Caco-2 (cell line): Measurements from ENCODE around the gene TEX14. TPM values are rescaled to one million over a fixed set of nuclear protein-coding genes. Genes with fewer than 3 reads are reported as not detected.

ENCODE experiments used
- BruUV-seq: library from RNA; stranded (reverse); fragments of 400-500 nt; replicated peaks from 2 replicates; lab custom pipeline; 2021; lab: Mats Ljungman, UMichigan
- CTCF ChIA-PET: fragments of 300-600 bp; sonication (Branson Sonifier 250); formaldehyde crosslinking; loops from one replicate; lab custom pipeline; 2022; ENCODE audit warnings: antibody characterized with exemption; lab: Charles Lee
- POLR2A ChIA-PET: fragments of 300-600 bp; sonication (Branson Sonifier 250); formaldehyde crosslinking; loops from one replicate; lab custom pipeline; 2022; ENCODE audit warnings: antibody characterized with exemption; lab: Charles Lee
- DNase-seq, 2 experiments: peaks; one replicate each; pipeline versions ENCODE4 v3.0.0 to v3.0.0-alpha.2; 2020 to 2022
- H3K27me3 ChIP-seq: replicated peaks from 2 replicates; pipeline ENCODE4 v1.6.0; 2011; ENCODE audit warnings: low read length; ENCODE audit not compliant: control insufficient read depth, insufficient read depth
- H3K36me3 ChIP-seq: 2 replicates; pipeline ENCODE4 v1.5.1; 2011; ENCODE audit warnings: low read length; ENCODE audit not compliant: control insufficient read depth, insufficient read depth
- H3K4me1 ChIP-seq: fragments of 250-450 bp; sonication (Bioruptor Pico); 2 replicates; pipeline ENCODE4 v1.5.1; 2020; ENCODE audit warnings: mild to moderate bottlenecking
- H3K4me3 ChIP-seq: 2 replicates; pipeline ENCODE4 v1.5.1; 2011; ENCODE audit warnings: low read depth, mild to moderate bottlenecking, control low read depth, low read length
- H3K9me3 ChIP-seq: fragments of 250-450 bp; sonication (Bioruptor Pico); 2 replicates; pipeline ENCODE4 v1.5.1; 2020; ENCODE audit warnings: mild to moderate bottlenecking, moderate library complexity
- H3K27ac Mint-ChIP-seq: one replicate; pipeline ENCODE4 v1.8.0; 2022; ENCODE audit warnings: mixed read lengths; ENCODE audit not compliant: unreplicated experiment
- H3K27me3 Mint-ChIP-seq: one replicate; pipeline ENCODE4 v1.8.0; 2022; ENCODE audit warnings: mixed read lengths; ENCODE audit not compliant: insufficient read depth, unreplicated experiment
- H3K36me3 Mint-ChIP-seq: one replicate; pipeline ENCODE4 v1.8.0; 2022; ENCODE audit warnings: mild to moderate bottlenecking, mixed read lengths; ENCODE audit not compliant: insufficient read depth, unreplicated experiment
- H3K4me1 Mint-ChIP-seq: one replicate; pipeline ENCODE4 v1.8.0; 2022; ENCODE audit warnings: low read depth, mixed read lengths; ENCODE audit not compliant: unreplicated experiment
- H3K4me3 Mint-ChIP-seq: one replicate; pipeline ENCODE4 v1.8.0; 2022; ENCODE audit warnings: mild to moderate bottlenecking, moderate library complexity, mixed read lengths; ENCODE audit not compliant: unreplicated experiment
- H3K9me3 Mint-ChIP-seq: one replicate; pipeline ENCODE4 v1.8.0; 2022; ENCODE audit warnings: mixed read lengths; ENCODE audit not compliant: unreplicated experiment
- CTCF ChIP-seq, 2 experiments: fragments of 200-600 bp in 1 of 2; IDR thresholded peaks; 1 replicate in 1 of 2; 2 replicates in 1 of 2; pipeline versions ENCODE4 v1.5.1 to v1.8.0; 2011 to 2022; ENCODE audit warnings: antibody characterized with exemption in 1 of 2, control low read depth in 1 of 2, inconsistent platforms in 1 of 2, low read depth in 1 of 2, low read length in 1 of 2, mild to moderate bottlenecking in 1 of 2, moderate library complexity in 1 of 2; ENCODE audit not compliant: insufficient read depth in 1 of 2, severe bottlenecking in 1 of 2, unreplicated experiment in 1 of 2
- intact Hi-C: fragments of 100-400 bp; cut with micrococcal nuclease; formaldehyde crosslinking; loops from one replicate; pipeline ENCODE4 v1.10.0; 2022; ENCODE audit not compliant: unreplicated experiment
- total RNA-seq: library from RNA; stranded (reverse); gene quantifications from 2 replicates; pipeline ENCODE4 v1.2.3, GENCODE V29; 2022

The TEX14 gene
- total RNA-seq, 1 experiment from 2014 or later: 0.54 TPM

- Histone ChIP-seq H3K36me3 (no peaks in the 10 kb centered on the region), H3K27me3 (no peaks in the 10 kb centered on the region), H3K4me3 (no peak overlapping the region), H3K9me3 (no peaks in the 10 kb centered on the region), H3K4me1 (peaks cover 3% of the 10 kb centered on the region)
- intact Hi-C loops: no loop called here
- Mint-ChIP-seq H3K36me3 (no peaks in the 10 kb centered on the region), H3K9me3 (no peaks in the 10 kb centered on the region), H3K27me3 (no peaks in the 10 kb centered on the region), H3K27ac (peak overlapping the region; percentile 74), H3K4me1 (peaks cover 30% of the 10 kb centered on the region), H3K4me3 (no peak overlapping the region)
- CTCF ChIA-PET: no interaction called here
- no peak for TF ChIP-seq CTCF (IDR thresholded peaks at IDR 0.05; ENCODE audit: insufficient read depth in 1 of 2, low read depth in 1 of 2, low read length in 1 of 2, severe bottlenecking in 1 of 2, unreplicated experiment in 1 of 2)
- POLR2A ChIA-PET: no interaction called here
- no peak for DNase-seq
- BruUV-seq: no TSS peak
Observed at GRCh38 chr17:58668598-58668935, 23.3 kb downstream of the TEX14 start.

- peak overlapping the region; percentile 42 for H3K4me3 Mint-ChIP-seq
- H3K9me3 Mint-ChIP-seq: no peaks in the 10 kb centered on the region
- H3K27me3 Mint-ChIP-seq: no peaks in the 10 kb centered on the region
- BruUV-seq: no TSS peak
- no peak for DNase-seq
- H3K4me1 Mint-ChIP-seq: peaks cover 30% of the 10 kb centered on the region
- POLR2A ChIA-PET: interaction anchor here (0.7 kb wide), 1 partner anchor 202 kb away, joined by 5 read pairs; no protein-coding TSS in a partner anchor
- CTCF ChIA-PET: no interaction called here
- Histone ChIP-seq H3K4me3 (no peak overlapping the region), H3K27me3 (no peaks in the 10 kb centered on the region), H3K9me3 (no peaks in the 10 kb centered on the region), H3K4me1 (peaks cover 3% of the 10 kb centered on the region), H3K36me3 (no peaks in the 10 kb centered on the region)
- no peaks in the 10 kb centered on the region for H3K36me3 Mint-ChIP-seq
- peak overlapping the region; percentile 74 for H3K27ac Mint-ChIP-seq
- intact Hi-C loops: no loop called here
- no peak for TF ChIP-seq CTCF (IDR thresholded peaks at IDR 0.05; ENCODE audit: insufficient read depth in 1 of 2, low read depth in 1 of 2, low read length in 1 of 2, severe bottlenecking in 1 of 2, unreplicated experiment in 1 of 2)
Observed at GRCh38 chr17:58667934-58668597, 23.8 kb downstream of the TEX14 start.

GRCh38 chr17:58666858-58667267 is 25.0 kb downstream of the TEX14 start:
- TF ChIP-seq CTCF (IDR thresholded peaks at IDR 0.05; ENCODE audit: insufficient read depth in 1 of 2, low read depth in 1 of 2, low read length in 1 of 2, severe bottlenecking in 1 of 2, unreplicated experiment in 1 of 2): no peak
- Mint-ChIP-seq H3K4me1 (peaks cover 30% of the 10 kb centered on the region), H3K27me3 (no peaks in the 10 kb centered on the region), H3K9me3 (no peaks in the 10 kb centered on the region), H3K4me3 (peak overlapping the region; percentile 59), H3K27ac (peak overlapping the region; percentile 68), H3K36me3 (no peaks in the 10 kb centered on the region)
- peak; percentile 59 to 71 for DNase-seq
- no TSS peak for BruUV-seq
- no peaks in the 10 kb centered on the region for H3K36me3 ChIP-seq
- no peaks in the 10 kb centered on the region for H3K27me3 ChIP-seq
- intact Hi-C loops: no loop called here
- peaks cover 3% of the 10 kb centered on the region for H3K4me1 ChIP-seq
- H3K4me3 ChIP-seq: peak overlapping the region; percentile 13
- ChIA-PET POLR2A (interaction anchor here (0.6 kb wide), 2 partner anchors 36 to 440 kb away, joined by 5 read pairs; partner anchors contain the start of gene TRIM37), CTCF (interaction anchor here (0.6 kb wide), 1 partner anchor 385 kb away, joined by 5 read pairs; no protein-coding TSS in a partner anchor)
- no peaks in the 10 kb centered on the region for H3K9me3 ChIP-seq
